GM12864 (cell line): Measurements from ENCODE around the gene DSCAML1.

ENCODE experiments used
- DNase-seq: peaks from one replicate; pipeline ENCODE4 v3.0.0-alpha.2; 2011; ENCODE audit warnings: low read depth
- H3K4me3 ChIP-seq: 2 replicates; pipeline ENCODE4 v1.5.1; 2011; ENCODE audit warnings: mild to moderate bottlenecking, low read depth, low read length, control low read depth
- TF ChIP-seq, protein P1 (sequence below): IDR thresholded peaks from 2 replicates; pipeline ENCODE4 v1.5.1; 2011; ENCODE audit warnings: low read depth, mild to moderate bottlenecking, moderate library complexity, low read length, control low read depth, inconsistent platforms; ENCODE audit errors: missing control alignments

The DSCAML1 gene

DNA sequence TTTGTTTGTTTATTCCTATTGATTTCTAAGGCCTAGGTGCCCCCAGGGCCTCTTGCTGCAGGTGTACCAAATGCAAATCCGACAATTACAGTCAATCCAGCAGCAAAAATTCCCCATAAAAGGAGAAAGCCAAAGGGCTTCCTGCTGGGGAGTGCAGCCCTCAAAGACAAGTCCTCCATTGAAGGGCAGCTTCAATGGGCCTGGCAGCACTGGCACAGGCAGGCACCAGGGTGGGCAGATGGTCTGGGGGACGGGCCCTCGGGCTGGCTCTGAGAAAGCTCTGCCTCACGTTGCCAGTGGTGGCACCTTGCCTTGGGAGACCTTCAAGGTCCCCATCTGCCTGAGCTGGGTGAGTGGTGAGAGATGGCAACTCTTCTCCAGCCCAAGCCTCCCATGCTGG lies 128.0 kb downstream of the DSCAML1 start:
- no peak overlapping the region for H3K4me3 ChIP-seq
- DNase-seq, result no peak
- TF ChIP-seq, protein P1, sequence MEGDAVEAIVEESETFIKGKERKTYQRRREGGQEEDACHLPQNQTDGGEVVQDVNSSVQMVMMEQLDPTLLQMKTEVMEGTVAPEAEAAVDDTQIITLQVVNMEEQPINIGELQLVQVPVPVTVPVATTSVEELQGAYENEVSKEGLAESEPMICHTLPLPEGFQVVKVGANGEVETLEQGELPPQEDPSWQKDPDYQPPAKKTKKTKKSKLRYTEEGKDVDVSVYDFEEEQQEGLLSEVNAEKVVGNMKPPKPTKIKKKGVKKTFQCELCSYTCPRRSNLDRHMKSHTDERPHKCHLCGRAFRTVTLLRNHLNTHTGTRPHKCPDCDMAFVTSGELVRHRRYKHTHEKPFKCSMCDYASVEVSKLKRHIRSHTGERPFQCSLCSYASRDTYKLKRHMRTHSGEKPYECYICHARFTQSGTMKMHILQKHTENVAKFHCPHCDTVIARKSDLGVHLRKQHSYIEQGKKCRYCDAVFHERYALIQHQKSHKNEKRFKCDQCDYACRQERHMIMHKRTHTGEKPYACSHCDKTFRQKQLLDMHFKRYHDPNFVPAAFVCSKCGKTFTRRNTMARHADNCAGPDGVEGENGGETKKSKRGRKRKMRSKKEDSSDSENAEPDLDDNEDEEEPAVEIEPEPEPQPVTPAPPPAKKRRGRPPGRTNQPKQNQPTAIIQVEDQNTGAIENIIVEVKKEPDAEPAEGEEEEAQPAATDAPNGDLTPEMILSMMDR, result no peak

DNA sequence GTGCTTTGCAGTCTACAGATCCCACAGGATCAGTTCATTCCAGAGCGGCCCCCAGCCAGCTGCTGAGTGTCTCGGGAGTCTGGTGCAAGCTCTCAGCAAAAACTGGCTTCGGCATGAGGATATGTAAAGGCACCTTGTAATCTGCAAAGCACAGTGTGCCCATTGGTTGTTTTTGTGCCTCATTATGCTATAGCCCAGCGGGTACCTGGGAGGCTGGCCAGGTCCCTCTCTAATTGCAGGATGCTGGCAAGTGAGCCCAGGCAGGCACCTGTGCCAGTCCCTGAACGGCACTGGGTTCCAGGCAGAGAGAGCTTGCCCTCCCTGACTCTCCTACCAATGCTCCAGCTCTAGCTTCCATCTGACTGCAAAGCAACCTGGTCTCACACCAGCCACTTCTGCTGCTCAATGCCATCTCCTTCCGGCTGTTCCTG lies 128.7 kb downstream of the DSCAML1 start:
- DNase-seq, result no peak

DNA sequence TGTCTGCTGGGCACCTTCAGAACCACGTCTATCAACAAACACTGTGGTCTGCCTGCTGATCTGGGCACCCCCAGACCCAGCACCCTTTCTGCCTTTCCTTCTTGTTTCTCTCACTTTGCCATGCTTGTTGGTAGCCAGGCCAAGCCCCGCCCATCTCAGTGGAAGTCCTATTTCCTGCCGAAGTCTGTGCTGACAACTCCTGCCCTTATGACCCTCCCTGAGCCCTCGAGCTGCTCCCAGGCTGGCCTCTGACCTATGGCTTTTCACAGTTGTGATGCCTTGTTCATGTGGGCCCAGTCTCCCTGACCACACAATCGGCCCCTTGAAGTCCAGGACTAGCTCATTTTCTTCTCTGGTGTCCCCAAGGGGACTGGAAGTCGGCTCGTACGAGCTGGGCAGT lies 132.1 kb downstream of the DSCAML1 start:
- no peak overlapping the region for H3K4me3 ChIP-seq
- TF ChIP-seq, protein P1, result no peak
- no peak for DNase-seq

More for the DNA sequence above, 128.7 kb downstream of the DSCAML1 start:
- TF ChIP-seq, protein P1, result no peak
- H3K4me3 ChIP-seq, result no peak overlapping the region

DNA sequence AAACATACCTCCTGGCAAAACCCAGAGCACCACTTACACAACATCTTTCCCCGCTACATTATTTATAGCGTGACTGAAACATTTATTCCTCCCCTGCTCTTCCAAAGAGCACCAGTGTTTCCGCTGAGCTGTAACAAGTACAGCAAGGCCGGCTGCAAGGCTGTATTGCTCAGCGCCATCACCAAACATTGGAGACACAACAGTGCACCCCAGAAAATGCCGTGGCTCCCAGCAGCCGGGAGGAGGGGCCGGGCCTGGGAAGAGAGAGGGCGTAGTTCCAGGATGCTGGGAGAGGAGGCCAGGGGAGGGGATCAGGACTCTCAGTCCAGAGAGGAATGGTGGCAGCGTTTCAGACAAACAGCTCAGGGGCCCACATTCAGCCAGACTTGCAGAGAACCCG lies 133.2 kb downstream of the DSCAML1 start:
- no peak overlapping the region for H3K4me3 ChIP-seq
- no peak for DNase-seq
- TF ChIP-seq, protein P1, result no peak

DNA sequence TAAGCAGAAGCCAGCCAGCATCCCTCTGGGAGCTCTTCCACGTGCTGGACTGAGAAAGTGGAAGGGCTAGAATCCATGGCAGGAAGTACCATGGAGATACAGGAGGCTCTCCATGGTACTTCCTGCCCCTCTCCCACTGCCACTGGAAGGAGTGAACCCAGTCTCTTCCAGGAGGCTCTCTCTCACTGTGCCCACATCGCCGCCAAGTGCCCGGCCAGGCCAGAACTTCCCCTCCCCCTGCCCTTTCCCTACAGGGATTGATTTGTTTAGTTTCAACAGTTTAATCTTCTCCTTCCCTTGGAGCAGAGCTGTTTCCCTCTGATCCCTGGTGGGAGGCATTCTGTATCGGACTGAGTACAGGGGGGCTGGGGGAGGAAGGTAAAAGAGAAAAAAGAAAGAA lies 133.6 kb downstream of the DSCAML1 start:
- TF ChIP-seq, protein P1, result no peak
- no peak for DNase-seq
- H3K4me3 ChIP-seq, result no peak overlapping the region

DNA sequence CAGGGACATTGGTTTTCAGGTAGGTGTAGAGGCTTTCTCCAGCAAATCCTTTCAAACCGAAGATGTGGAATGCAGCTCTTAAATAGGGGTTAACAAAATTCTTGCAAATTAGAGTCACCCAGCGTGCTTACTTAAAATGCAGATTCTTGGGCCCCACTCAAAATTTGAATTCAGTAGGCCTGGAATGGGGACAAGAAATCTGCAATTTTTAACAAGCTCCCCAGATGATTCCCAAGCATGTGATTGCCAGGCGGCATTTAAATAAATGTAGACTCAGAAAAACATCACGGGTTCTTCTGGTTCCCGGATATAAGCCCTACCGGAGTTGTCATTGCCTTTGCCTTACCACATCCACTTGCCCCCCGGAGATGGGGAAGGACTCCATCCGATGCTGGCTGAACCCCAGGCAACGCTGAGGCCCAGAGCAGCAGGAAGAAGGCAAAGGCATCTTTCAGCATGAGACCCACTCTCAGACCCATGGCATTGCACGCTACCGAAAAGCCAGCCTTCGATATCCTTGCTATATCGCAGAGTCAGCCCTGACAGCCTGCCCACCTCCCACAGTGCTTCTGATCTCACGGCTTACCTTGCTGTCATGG lies 134.2 kb downstream of the DSCAML1 start:
- no peak for DNase-seq
- TF ChIP-seq, protein P1, result no peak
- no peak overlapping the region for H3K4me3 ChIP-seq

DNA sequence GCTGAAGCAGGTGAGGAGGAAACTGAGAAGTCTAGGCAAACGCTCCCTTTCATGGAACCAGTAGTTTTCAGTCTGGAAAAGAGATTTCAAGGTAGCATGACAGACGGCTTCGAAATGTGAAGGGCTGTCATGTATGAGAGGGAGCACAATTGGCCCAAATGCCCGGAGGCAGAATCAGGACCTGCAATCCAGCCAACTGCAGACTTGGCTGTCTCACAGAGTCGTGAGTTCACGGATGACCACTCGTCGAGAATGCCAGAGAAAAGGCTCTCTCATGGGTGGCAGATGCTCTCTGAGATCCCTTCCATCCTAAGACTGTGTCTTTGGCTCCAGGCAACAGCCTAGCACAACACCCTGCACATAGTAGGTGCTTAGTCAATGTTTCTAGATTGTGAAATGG lies 134.8 kb downstream of the DSCAML1 start:
- DNase-seq, result no peak

More for the DNA sequence above, 134.8 kb downstream of the DSCAML1 start:
- TF ChIP-seq, protein P1, result no peak
- no peak overlapping the region for H3K4me3 ChIP-seq
